NCI-H2107 (cell line): Measurements from ENCODE around the gene CNIH3.

Source experiments
- DNase-seq: peaks from one replicate; lab custom pipeline; 2025; lab: John Stamatoyannopoulos, UW

Gene CNIH3

DNA sequence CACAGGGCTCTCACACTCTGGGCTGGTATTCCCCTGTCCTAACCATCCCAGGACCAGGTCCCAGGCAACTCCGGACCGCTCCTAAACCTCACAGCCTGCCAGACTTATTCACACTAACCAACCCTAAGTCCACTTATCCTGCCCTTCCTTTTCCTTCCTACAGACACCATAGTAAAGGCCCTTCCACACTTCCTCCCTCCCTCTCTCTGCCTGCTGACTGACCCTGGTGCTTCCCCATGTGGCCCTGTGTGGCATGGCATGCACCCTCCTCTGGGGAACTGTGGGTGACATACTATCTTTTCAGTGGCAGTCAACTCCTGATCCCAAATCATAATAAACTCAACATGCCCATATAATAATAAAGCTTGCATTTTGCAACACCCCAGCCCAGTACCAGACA, 158.3 kb downstream of the CNIH3 start:
- DNase-seq: no peak

DNA sequence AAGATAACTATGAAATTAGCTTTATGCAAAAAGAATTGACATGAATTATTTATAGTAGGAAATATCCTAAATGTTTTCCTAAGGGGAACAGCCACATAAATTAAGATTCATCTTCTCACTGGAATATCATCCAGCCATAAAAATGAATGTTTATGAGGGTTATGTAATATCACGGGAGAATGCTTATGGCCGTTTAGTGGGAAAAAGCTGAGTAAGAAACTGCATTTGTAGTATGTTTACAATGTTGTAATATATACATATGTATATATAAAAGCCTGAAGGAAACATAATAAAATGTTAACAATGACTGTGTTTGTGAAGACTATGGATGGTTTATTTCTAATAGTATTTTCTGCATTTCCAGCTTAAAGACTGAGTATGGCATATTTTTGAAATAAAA, 161.1 kb downstream of the CNIH3 start:
- DNase-seq: no peak

DNA sequence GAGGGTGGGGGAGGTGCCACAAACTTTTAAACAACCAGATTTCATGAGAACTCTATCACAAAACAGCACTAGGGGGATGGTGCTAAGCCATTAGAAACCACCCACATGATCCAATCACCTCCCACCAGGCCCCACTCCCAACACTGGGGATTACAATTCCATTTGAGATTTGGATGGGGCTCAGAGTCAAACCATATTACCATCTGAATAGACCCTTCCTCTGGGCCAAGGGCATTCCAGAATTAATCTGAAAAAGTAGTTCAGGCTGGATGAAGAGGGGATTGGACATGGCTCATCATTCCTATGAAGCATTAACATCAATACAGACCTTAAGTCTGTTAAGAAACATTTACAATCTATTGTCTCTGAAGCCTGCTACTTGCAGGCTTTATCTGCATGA, 163.4 kb downstream of the CNIH3 start:
- no peak for DNase-seq

DNA sequence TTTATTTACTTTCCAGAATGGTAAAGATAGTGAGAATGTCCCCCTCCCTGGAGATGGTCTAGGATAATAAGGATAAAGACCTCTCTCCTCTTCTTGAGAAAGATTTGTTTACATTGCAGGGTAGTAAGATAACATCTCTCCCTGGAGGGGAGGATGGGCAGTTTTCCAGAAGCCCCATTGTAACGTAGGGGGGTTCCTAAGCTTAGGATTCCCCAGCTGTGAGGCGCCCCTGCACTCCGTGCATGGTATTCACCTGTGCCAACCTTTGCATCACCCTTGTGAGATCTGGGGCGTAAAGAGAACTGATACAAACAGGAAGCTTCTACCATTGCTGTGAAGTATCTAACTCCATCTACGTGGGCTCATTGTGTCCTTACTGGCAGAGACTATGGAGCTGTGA, 164.6 kb downstream of the CNIH3 start:
- DNase-seq: no peak

DNA sequence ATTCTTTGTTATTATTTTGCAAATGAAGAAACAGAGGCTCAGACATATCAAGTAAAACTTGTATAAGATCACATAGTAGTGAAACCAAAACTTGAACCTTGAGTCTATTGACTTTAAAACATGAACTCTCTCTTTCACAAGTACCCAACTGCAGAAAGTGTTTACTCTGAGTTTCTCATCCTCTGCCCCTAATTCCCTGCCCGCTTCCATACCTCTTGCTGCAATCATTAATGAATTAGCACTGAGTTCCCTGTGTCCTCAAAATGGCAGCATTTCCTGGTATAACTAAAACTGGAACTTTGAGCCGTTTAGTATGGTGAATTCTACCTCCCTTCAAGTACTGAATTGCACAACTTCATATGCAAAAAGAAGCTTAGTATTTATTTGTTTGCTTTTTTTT, 165.7 kb downstream of the CNIH3 start:
- DNase-seq: no peak

DNA sequence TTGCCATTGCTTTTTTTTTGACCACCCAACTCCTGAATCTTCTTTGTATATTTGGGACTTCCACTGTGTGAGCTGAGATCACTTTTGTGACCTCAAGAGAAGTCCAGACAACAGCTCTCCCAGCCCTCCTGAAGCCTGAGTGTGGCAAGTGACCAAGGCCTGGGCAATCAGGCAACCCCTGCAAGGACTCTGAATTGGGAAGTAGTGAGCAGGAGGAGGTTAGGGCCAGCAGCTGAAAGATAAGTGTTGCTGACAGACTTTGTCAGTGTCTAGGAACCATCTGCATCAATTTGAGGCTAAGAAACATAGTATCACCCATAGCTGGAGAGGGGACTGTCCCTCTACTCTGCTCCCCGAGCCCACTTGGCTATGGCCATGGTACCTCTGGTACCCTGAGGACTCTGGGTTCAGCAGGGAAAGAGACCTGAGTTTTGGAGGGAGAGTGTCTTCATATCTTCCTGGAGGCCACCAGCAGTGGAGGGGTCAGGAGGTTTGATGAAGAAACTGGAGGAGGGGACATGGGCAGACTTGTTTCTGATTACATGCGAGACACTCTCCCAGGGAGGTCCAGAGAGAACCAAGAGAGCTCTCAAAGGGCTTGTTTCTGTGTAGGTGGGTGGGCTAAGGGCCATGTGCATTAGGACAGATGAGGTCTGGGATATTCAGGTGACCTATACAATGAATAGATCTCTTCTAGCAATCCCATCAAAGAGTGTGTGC, 166.3 kb downstream of the CNIH3 start:
- DNase-seq: no peak

DNA sequence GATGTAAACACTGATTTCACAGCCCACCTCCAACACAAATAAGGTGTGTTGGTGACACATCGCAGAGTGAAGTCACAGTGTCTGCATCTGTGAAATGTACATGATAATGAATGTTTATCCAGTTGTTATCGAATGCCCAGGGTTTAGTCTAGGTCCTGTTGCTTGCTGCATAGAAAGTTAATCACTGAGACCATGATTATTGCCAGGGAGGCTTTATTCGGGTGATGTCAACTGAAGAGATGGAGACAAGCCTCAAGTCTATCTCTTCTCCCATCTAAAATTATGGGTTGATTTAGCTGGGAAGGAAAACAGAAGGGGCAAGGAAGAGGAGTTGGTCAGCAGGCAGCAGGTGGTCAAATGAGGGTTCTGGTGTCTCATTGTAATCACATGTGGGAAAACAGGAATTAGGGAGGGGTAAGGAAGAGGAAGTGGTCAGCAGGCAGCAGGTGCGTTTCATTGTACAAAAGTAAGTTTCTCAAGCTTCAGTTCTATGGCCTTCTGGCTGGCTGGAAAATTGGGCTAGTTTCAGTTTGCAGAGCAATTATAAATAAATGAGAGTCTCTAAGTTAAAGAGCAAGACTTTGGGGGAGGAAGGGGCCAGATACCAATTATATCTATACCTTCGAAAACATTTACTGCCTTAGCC, 167.0 kb downstream of the CNIH3 start:
- no peak for DNase-seq

DNA sequence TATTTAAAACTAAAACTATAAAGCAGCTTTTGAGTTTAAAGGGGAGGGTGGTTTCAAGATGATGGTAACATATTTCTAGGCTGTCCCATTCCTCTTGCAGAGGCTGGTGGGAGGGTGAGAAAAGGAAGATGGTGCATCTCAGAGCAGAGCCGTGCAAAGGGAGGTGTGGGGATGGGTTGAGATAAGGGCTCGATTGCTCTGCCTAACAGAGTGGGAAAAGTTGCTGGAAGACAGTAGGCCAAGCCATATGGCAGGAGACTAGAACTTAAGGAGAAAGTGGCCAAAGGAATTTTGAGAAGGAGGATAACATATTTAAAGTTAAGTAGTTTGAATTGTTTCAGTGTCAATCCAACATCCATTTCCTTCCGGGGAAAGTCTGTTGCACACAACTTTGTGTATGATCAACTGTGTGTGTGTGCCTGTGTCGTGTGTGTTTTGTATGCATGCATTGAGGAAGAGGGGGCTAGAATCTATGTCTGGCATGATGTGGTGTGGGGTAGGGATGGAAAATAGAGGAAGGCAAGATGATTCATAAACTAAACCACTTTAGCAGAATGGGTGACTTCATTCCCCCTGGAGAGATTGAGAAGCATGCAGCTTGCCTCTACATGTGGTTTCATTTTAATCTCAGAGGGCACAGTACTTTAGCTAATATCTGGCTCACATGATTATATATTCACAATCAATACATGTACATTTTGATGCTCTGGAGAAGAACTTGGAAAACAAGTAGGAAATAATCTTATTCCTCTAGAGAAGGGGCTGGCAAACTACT, 168.3 kb downstream of the CNIH3 start:
- DNase-seq: no peak

DNA sequence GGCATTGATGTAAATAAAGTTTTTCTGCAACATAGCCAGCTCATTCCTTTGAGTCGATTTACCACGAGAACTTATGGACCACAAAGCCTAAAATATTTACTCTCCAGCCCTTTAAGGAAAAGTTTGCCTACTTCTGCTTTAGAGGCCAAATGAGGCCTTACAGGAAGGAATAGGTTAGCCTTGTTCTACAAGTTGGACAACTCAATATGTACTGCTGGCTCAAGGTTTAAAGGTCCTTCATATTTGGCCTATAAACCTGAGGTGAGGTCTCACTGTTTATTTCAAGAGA, 168.9 kb downstream of the CNIH3 start:
- DNase-seq: no peak

DNA sequence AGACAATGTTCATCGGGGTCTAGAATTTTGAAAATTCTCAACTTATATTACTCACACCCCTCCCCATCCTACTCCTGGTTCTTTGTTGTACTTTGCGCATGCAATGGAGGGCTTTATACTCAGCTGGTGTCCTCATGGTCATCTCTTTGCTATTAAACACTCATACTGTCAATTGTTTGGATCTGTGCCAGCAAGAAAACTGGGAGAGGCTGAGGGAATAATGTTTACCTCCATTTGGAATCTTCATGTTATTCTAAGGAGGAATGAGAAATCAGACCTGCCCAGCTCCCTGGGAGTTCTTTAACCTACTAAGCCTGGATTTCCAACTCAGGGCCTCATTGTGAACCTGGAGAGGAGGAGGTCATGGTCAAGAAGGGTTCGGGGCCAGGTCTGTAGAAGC, 169.5 kb downstream of the CNIH3 start:
- DNase-seq: no peak

DNA sequence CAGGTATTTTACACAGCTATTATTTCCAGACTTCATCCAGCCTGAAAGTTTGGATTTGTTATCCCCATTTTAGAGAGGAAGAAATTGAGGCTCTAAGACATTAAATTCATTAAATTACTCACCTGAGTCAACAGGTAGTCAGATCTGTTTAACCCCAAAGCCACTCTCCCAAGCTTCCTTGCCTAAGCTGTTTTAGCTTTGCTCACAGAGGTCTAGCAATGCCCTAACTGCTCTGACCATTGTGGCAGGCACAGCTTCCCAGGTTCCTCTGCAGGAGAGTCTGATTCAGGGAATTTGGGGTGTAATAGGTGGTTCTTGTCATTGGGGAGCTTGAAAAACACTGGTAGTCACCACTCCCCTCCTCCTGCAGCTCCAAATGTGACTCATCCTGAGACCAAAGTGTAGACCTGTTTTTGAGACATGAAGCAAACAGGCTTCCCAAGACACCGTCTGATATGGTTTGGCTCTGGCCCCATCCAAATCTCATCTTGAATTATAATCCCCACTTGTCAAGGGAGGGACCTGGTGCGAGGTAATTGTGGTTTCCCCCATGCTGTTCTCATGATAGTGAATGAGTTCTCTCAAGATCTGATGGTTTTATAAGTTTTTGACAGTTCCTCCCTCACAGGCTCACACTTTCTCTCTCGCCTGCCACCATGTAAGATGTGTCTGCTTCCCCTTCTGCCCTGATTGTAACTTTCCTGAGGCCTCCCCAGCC, 170.6 kb downstream of the CNIH3 start:
- no peak for DNase-seq

DNA sequence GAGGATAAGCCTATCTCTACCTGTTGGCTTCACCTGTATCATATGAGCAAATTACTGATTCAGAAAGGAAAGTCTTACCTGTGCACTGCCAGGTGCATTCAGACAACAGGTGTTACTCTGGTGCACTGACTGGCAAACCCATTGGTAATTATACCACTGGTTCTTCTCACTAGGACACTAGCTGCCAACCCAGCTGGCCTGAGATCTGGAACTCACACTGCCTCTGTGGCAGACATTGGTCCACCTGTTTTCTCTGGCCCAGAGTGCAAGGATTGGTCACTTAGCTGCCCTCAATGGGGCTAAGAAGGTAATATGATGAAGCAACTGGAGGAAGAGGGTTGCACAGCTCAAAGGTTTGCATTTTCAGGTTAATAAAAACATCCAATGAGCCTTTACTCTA, 173.2 kb downstream of the CNIH3 start:
- no peak for DNase-seq
